Body of pancreas (tissue), 4 donors: ENCODE data around the gene QRFP. TPM values are rescaled to one million over a fixed set of nuclear protein-coding genes. Genes with fewer than 3 reads are reported as not detected.

Source experiments
- ATAC-seq: fragments of 150-250 bp; one replicate; pipeline ENCODE4 v1.9.1; 2016
- DNase-seq, 4 donors: peaks; one replicate each; pipeline ENCODE4 v3.0.0-alpha.2; 2019
- H3K27ac ChIP-seq, 4 donors: fragments of 200-600 bp; sonication (generic); 1 replicate in 3 of 4; 2 replicates in 1 of 4; pipeline versions ENCODE4 v1.5.1 to v1.6.1; 2016 to 2019; ENCODE audit warnings: mild to moderate bottlenecking in 1 of 4, mixed read lengths in 1 of 4, moderate library complexity in 1 of 4
- H3K27me3 ChIP-seq, 2 donors: fragments of 200-600 bp; sonication (generic); one replicate each; pipeline ENCODE4 v1.6.0; 2016; ENCODE audit warnings: mild to moderate bottlenecking in 1 of 2
- H3K36me3 ChIP-seq, 2 donors: fragments of 200-600 bp; sonication (generic); replicated peaks in 1 of 2; 2 replicates each; pipeline ENCODE4 v1.5.1; 2016; ENCODE audit warnings: low read depth in 2 of 2; ENCODE audit not compliant: insufficient read depth in 1 of 2
- H3K4me1 ChIP-seq: fragments of 200-600 bp; sonication (generic); one replicate; pipeline ENCODE4 v1.6.0; 2016
- H3K4me3 ChIP-seq, 2 donors: fragments of 200-600 bp; sonication (generic); 1 replicate in 1 of 2; 2 replicates in 1 of 2; pipeline ENCODE4 v1.5.1; 2016 to 2019
- H3K9me3 ChIP-seq, 3 donors: fragments of 200-600 bp; sonication (generic); 1 replicate in 2 of 3; 2 replicates in 1 of 3; pipeline ENCODE4 v1.5.1; 2016
- POLR2A ChIP-seq, 3 donors: fragments of 450-650 bp; IDR thresholded peaks; one replicate each; pipeline ENCODE4 v1.6.1; 2016; ENCODE audit warnings: antibody characterized with exemption in 3 of 3, mild to moderate bottlenecking in 2 of 3
- WGBS, 2 donors: methylation state at CpG; one replicate each; pipeline ENCODE4 v1.1.5; 2017; 5-methylcytosine and 5-hydroxymethylcytosine counted together
- intact Hi-C: fragments of 100-400 bp; cut with DNase I; formaldehyde crosslinking; loops from one replicate; pipeline ENCODE4 v1.15.1; 2023
- total RNA-seq, 2 donors: library from RNA; depleted of rRNA; stranded (reverse); fragments of >200 nt; gene quantifications; one replicate each; pipeline ENCODE4 v1.1.0, GENCODE V29; 2016
- TF ChIP-seq, protein P1 (sequence below), 7 experiments: fragments of 450-650 bp in 4 of 7; fragments of 200-600 bp in 3 of 7; sonication (generic) in 3 of 7; IDR thresholded peaks; one replicate each; pipeline ENCODE4 v1.5.1; 2016 to 2019; ENCODE audit warnings: antibody characterized with exemption in 7 of 7

QRFP gene
- total RNA-seq, 2 donors from 2014 or later, result not detected

DNA sequence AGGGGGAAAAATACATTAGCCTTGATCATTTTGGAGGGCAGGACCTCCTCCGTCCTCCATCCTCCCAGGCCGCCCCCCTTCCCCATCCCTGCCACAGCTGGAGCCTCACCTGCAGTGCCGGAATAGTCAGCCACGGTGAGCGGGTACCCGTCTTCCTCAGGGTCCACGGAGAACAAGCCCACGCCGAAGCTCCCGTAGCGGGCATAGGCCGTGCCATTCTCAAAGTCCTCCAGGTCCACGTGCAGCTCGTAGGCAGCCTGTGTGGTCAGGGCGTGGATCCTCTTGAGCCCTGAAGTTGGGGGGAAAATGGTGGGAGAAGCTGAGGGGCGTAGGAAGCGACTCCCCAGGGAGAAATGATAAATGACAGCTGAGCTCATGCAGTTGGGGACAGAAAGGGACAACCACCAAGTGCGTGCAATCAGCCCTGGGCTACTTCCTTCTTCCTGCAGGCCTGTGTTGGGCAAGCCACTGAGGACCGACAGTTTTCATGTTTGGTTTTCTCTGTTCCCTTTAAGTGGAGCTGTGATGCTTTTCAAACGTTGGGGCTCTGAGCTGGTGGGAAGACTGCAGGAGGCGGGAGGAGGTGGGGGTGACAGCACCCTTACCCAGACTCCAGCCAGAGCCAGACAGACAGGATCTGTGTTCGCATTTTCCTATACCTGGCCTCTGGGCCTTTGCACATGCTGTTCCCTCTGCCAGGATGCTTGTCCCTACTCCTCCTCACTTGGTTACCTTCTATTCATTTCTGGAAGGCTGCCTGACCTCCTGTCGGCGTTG is 8.7 kb upstream of the QRFP start:
- Histone ChIP-seq H3K36me3 (no peaks in the 10 kb centered on the region), H3K4me1 (no peaks in the 10 kb centered on the region), H3K27ac (no peak overlapping the region), H3K27me3 (no peaks in the 10 kb centered on the region), H3K9me3 (no peaks in the 10 kb centered on the region), H3K4me3 (no peak overlapping the region)
- 86% methylated on average over 24 of the region's 24 CpGs for WGBS, 2 donors
- intact Hi-C loops, result no loop called here
- ATAC-seq (no peak), DNase-seq (no peak)
- TF ChIP-seq POLR2A (IDR thresholded peaks at IDR 0.05), result no peak
- TF ChIP-seq, protein P1, sequence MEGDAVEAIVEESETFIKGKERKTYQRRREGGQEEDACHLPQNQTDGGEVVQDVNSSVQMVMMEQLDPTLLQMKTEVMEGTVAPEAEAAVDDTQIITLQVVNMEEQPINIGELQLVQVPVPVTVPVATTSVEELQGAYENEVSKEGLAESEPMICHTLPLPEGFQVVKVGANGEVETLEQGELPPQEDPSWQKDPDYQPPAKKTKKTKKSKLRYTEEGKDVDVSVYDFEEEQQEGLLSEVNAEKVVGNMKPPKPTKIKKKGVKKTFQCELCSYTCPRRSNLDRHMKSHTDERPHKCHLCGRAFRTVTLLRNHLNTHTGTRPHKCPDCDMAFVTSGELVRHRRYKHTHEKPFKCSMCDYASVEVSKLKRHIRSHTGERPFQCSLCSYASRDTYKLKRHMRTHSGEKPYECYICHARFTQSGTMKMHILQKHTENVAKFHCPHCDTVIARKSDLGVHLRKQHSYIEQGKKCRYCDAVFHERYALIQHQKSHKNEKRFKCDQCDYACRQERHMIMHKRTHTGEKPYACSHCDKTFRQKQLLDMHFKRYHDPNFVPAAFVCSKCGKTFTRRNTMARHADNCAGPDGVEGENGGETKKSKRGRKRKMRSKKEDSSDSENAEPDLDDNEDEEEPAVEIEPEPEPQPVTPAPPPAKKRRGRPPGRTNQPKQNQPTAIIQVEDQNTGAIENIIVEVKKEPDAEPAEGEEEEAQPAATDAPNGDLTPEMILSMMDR (IDR thresholded peaks at IDR 0.05), result no peak

DNA sequence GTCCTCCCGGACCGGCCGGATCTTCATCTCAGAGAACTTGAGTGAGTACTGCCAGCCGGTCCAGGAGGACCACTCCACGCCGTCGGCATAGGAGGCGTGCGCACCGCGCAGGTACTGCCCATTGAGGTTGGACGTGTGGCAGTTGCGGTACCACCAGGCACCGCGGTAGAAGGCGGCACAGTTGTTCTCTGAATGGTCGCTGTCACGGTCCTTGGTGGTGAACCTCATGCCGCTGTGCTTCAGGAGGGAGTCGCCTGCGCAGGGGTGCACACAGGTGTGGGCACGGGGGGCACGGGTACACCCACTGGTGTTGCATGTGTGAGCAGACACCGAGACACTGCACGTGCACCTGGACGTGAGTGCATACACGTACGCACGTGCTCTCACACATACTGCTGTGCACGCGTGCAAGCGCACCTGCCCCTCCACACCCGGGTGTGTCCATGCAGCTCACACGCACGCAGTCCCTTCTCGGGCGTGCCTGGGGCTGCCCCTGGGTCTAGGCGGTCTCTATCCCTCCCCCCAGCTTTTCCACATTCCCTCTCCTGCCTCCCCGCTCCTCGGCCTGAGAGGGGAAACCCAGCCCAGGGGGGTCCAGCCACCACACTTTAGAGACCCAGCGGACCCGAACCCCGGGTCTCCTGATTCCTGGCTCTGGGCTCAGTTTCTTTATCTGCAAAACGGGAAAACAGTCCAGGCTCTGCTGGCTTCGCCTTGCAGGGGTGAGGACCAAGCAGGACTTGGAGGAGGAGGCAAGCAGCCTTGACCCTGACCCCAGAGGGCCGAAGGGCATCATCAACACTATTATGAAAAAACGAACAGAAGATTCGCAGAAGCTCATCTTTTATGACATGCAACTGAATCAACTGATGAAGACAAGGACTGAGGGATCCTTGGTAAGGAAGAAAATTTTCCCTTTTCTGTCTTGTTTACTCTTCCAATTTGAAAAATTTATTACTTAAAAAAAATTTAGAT is 7.7 kb upstream of the QRFP start:
- no peaks in the 10 kb centered on the region for H3K27me3 ChIP-seq
- H3K9me3 ChIP-seq, result no peaks in the 10 kb centered on the region
- no peak for TF ChIP-seq POLR2A (IDR thresholded peaks at IDR 0.05)
- TF ChIP-seq, protein P1 (IDR thresholded peaks at IDR 0.05), result no peak
- no peaks in the 10 kb centered on the region for H3K36me3 ChIP-seq
- no peak overlapping the region for H3K27ac ChIP-seq
- no peaks in the 10 kb centered on the region for H3K4me1 ChIP-seq
- DNase-seq, result no peak
- 71 to 82% methylated on average over 21 to 46 of the region's 48 CpGs for WGBS, 2 donors
- H3K4me3 ChIP-seq, result no peak overlapping the region
- no peak for ATAC-seq
- intact Hi-C loops, result no loop called here

DNA sequence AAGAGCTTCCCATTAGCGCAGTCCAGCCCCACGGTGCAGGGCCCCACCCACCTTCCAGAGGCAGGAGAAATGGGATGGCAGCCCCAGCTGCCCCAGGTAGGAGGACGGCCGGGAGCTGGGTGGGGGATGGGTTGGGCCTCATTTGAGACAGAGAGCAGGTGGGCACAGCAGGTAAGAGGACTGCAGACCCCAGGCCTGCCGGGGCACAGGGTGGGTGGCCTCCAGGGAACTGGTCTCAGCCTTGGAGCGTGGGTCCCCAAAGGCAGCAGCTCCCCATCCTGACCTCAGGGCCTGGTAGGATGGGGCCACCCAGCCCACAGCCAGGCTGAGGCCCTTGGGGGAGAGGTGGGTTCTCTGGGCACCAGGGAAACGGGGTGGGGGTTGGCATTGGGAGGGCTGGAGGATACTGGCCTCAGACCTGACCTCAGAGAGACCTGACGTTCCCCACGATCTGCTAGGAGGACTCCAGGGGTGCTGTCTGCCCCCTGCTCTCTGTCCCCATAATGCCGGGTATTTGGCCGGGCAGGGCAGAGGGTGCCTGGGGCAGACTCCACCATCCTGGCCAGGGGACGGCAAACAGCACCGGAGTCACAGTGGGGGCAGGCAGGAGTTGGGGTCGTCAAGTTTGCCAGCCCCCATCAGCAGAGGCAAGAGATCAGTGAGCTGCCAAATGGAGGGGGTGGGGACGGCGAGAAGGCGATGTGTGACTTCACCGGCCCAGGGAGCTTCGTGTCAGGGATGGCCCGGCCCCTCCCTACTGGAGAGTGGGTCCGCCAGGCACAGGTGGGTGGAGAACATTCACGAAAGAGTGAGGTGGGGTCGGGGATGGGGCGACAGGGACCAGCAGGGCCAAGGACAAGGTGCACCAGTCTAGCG is 6.8 kb upstream of the QRFP start:
- no peaks in the 10 kb centered on the region for H3K27me3 ChIP-seq
- no peak overlapping the region for H3K27ac ChIP-seq
- no peak overlapping the region for H3K4me3 ChIP-seq
- DNase-seq (no peak), ATAC-seq (no peak)
- no peak for TF ChIP-seq POLR2A (IDR thresholded peaks at IDR 0.05)
- TF ChIP-seq, protein P1 (IDR thresholded peaks at IDR 0.05), result no peak
- H3K4me1 ChIP-seq, result peaks cover under 1% of the 10 kb centered on the region
- intact Hi-C loops, result no loop called here
- H3K36me3 ChIP-seq, result no peaks in the 10 kb centered on the region
- no peaks in the 10 kb centered on the region for H3K9me3 ChIP-seq
- WGBS, 2 donors, result 58 to 66% methylated on average over 18 to 25 of the region's 25 CpGs

DNA sequence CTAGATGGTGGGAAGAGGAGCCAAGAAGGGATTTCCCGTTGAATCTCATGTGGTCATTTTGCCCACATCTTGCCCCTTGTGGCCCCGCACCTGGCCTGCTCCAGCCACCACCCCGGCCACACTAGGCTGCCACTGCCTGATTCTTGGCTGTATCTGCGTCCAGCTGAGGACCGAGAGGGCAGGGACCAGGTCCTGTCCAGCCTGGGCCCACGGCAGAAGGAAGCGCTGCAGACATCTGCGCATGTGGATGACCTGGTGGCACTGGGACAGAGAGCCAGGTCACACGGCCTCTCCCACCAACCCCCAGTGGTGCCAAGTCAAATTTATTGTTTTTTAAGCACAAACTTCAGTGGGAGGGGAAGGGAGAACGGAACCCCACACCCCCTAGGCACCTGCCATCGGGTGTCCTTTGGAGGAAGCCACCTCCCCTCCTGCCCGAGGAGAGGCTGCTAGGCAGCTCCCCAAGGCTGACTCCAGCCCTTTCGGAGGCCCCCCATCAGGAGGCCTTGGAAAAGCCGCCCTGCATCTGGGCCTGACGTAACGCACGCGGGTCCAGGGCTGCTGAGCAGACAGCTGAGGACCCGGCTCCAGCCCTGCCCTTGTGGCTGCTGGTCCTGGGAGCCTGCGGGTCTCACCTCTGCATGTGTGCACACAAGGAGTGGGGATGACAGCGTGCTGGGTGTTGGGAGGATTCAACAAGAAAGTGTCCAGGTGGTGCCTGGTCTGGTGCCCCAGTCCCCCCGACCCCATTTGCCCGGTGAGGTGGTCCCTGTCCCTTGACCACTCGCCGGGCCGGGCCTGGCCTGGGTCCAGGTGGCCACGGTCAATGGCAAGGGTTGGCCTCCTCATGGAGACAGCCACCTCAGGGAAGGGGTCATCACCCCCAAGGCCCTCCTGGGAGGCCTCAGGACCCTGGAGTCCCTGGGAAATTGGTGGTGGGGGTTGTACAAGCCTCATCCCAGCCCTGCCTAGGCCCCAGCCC is 5.9 kb upstream of the QRFP start:
- TF ChIP-seq, protein P1 (IDR thresholded peaks at IDR 0.05), result no peak
- no peak for TF ChIP-seq POLR2A (IDR thresholded peaks at IDR 0.05)
- 69 to 76% methylated on average over 6 to 27 of the region's 27 CpGs for WGBS, 2 donors
- intact Hi-C loops, result no loop called here
- H3K27ac ChIP-seq, result no peak overlapping the region
- no peak for DNase-seq
- no peak for ATAC-seq
- no peaks in the 10 kb centered on the region for H3K36me3 ChIP-seq
- no peaks in the 10 kb centered on the region for H3K9me3 ChIP-seq
- peaks cover 5% of the 10 kb centered on the region for H3K4me1 ChIP-seq
- H3K4me3 ChIP-seq, result no peak overlapping the region
- no peaks in the 10 kb centered on the region for H3K27me3 ChIP-seq
